GM12892 (cell line): Measurements from ENCODE around the gene CLEC1A.

Experiments
- POLR2A ChIP-seq: IDR thresholded peaks from 2 replicates; pipeline ENCODE4 v1.6.1; 2011; ENCODE audit warnings: low read depth, low read length, control low read depth
- POLR2AphosphoS5 ChIP-seq: IDR thresholded peaks from 2 replicates; pipeline ENCODE4 v1.6.1; 2011; ENCODE audit warnings: low read depth, low read length, control low read depth
- TAF1 ChIP-seq: IDR thresholded peaks from 2 replicates; pipeline ENCODE4 v1.6.1; 2011; ENCODE audit warnings: low read depth, mild to moderate bottlenecking, control low read depth, low read length, borderline replicate concordance

DNA sequence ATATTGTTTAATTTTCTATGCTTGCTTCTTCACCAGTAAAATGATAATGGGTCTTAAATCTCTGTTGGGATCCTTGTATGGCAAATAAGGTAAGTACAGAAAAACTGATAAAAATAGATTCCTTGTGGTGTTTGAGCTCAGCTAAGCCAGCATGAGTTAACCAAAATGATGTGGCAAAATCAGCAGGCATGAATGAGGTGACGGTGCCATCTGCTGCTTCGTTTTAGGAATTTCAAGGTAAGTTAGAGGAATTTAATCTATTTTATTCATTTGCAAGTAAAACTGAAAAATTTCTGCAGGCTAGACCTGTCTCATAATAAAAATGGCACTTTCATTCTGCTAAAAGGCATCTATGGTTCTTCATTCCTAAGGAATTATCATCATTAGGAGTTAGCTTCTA, 41.2 kb upstream of the CLEC1A start:
- no peak for TF ChIP-seq POLR2AphosphoS5
- no peak for TF ChIP-seq POLR2A
- no peak for TF ChIP-seq TAF1
